Neutrophil (primary cell): Measurements from ENCODE around the gene SLC38A11.

ENCODE experiments used
- H3K27ac ChIP-seq: fragments of 200-600 bp; sonication (generic); 2 replicates; pipeline ENCODE4 v1.5.1; 2016; ENCODE audit warnings: mild to moderate bottlenecking, moderate library complexity
- H3K27me3 ChIP-seq: fragments of 200-600 bp; sonication (generic); 2 replicates; pipeline ENCODE4 v1.6.0; 2016; ENCODE audit warnings: mild to moderate bottlenecking
- H3K36me3 ChIP-seq: fragments of 200-600 bp; sonication (generic); 2 replicates; pipeline ENCODE4 v1.5.1; 2017
- H3K4me1 ChIP-seq, 2 experiments: fragments of 200-600 bp in 1 of 2; sonication (generic) in 1 of 2; 1 replicate in 1 of 2; 2 replicates in 1 of 2; pipeline versions ENCODE4 v1.5.1 to v1.6.1; 2013 to 2016; ENCODE audit warnings: low read depth in 1 of 2, low read length in 1 of 2, mild to moderate bottlenecking in 1 of 2, moderate library complexity in 1 of 2; ENCODE audit not compliant: control insufficient read depth in 1 of 2, insufficient read depth in 1 of 2
- H3K4me3 ChIP-seq, 2 experiments: fragments of 200-600 bp in 1 of 2; sonication (generic) in 1 of 2; 1 replicate in 1 of 2; 2 replicates in 1 of 2; pipeline ENCODE4 v1.5.1; 2013 to 2016; ENCODE audit warnings: low read depth in 1 of 2, low read length in 1 of 2, mild to moderate bottlenecking in 1 of 2, moderate library complexity in 1 of 2
- H3K9me3 ChIP-seq: fragments of 200-600 bp; sonication (generic); 2 replicates; pipeline ENCODE4 v1.5.1; 2016
- TF ChIP-seq, protein P1 (sequence below): fragments of 200-600 bp; sonication (generic); IDR thresholded peaks from 2 replicates; pipeline ENCODE4 v1.5.1; 2016; ENCODE audit warnings: antibody characterized with exemption

Gene SLC38A11

DNA sequence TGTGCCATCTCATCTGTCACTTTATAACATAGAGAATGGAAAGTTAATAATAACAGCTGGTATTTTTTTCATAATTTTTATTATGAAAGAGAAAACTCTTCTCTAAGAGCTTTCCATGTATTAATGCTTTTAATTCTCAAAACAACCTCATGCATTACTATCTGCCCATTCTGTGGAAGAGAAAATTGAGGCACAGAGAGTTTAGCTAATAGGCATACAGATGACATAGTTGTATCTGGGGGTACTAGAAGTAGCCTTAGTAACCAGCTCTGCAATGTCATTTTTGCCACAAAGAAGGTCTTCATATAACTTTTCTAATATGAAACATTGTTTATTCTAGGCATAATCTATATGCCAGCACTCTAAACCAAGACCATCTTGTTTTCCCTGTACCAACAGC is 77.4 kb downstream of the SLC38A11 start:
- H3K9me3 ChIP-seq, result no peaks in the 10 kb centered on the region
- H3K27ac ChIP-seq, result no peak overlapping the region
- no peaks in the 10 kb centered on the region for H3K36me3 ChIP-seq
- no peaks in the 10 kb centered on the region for H3K27me3 ChIP-seq
- H3K4me3 ChIP-seq, result no peak overlapping the region
- TF ChIP-seq, protein P1, sequence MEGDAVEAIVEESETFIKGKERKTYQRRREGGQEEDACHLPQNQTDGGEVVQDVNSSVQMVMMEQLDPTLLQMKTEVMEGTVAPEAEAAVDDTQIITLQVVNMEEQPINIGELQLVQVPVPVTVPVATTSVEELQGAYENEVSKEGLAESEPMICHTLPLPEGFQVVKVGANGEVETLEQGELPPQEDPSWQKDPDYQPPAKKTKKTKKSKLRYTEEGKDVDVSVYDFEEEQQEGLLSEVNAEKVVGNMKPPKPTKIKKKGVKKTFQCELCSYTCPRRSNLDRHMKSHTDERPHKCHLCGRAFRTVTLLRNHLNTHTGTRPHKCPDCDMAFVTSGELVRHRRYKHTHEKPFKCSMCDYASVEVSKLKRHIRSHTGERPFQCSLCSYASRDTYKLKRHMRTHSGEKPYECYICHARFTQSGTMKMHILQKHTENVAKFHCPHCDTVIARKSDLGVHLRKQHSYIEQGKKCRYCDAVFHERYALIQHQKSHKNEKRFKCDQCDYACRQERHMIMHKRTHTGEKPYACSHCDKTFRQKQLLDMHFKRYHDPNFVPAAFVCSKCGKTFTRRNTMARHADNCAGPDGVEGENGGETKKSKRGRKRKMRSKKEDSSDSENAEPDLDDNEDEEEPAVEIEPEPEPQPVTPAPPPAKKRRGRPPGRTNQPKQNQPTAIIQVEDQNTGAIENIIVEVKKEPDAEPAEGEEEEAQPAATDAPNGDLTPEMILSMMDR, result no peak
- H3K4me1 ChIP-seq, result no peaks in the 10 kb centered on the region

DNA sequence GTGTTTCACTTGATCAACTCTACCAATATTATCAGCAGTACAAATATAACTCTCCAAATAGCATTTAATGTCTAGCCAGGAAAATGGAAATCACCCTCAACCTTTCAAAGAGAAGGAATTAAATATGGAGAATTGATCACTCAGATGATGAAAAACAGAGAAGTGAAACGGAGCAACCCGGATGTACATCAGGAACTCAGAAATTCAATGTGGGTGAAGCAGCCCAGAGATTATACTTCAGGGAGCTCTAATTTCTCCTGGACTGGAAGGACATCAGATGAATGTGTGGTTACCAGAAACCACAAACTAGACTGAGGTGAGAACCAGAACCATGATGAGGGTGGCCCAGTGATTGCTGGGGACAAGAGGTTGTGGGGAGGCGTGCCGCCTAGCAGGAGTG is 78.2 kb downstream of the SLC38A11 start:
- Histone ChIP-seq H3K27ac (no peak overlapping the region), H3K4me3 (no peak overlapping the region), H3K4me1 (no peaks in the 10 kb centered on the region), H3K36me3 (no peaks in the 10 kb centered on the region), H3K27me3 (no peaks in the 10 kb centered on the region), H3K9me3 (no peaks in the 10 kb centered on the region)
- TF ChIP-seq, protein P1, result no peak

DNA sequence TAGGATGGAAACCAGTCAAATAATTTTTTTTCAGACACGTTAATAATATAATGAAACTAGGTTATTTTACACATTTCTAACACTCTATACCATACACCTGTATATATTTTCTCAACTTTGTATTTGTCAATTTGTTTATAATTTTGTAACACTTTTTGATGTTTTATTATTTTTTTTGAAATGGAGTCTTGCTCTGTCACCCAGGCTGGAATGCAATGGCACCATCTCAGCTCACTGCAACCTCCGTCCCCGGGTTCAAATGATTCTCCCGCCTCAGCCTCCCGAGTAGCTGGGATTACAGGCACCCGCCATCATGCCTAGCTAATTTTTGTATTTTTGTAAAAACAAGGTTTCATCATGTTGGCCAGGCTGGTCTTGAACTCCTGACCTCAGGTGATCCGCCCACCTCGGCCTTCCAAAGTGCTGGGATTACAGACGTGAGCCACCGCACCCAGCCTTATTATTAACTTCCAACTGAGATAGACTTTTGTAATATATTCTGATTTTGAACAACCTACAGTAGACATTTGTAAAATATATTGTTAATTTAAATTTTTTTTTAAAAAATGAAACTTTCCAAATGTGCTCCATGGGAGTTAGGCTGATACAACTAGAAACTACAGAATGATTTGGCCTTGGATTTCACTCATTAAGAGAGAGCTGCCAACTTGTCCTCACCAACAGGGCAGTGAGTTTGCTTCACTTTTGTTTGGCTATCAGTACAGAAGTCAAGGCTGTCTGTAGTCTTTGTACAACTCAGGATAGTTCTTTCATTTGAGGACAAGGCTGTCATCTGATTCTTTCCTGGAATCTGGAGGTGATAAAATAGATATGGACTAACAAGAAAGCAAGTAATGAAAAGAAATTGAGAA is 79.8 kb downstream of the SLC38A11 start:
- Histone ChIP-seq H3K27ac (no peak overlapping the region), H3K4me1 (no peaks in the 10 kb centered on the region), H3K27me3 (no peaks in the 10 kb centered on the region), H3K9me3 (no peaks in the 10 kb centered on the region), H3K4me3 (no peak overlapping the region), H3K36me3 (no peaks in the 10 kb centered on the region)
- TF ChIP-seq, protein P1, result no peak

DNA sequence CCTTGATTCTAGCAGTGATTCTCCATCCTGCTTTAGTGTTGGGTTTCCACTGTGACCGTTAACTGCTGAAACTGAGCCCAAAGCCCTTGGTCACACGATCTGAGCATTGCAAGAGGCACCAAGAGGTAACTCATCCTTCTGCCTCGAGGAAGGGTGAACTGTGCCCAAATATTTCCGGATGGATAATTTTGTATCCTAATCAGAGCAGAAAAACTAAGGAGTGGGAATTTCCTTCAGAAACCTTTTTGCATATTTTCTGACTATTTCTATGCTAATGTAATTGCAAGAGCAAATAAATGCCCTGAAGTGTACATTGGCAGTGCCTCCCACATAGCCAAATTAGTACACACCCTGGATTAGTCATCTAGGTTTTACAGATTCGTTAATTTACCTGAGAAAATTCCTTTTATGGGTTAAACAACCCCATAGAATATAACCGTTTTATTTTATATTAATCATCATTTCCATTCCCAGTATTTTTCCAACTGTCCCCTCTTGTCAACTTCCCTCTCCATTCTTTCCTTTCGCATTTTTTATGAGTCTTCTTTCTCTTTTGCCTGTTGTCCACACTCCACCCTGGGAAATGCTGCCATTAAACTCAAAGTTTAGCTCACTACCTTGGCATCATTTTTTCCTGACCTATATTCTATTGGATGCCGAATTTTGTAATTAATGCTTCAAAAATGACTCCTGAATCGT is 82.0 kb downstream of the SLC38A11 start:
- Histone ChIP-seq H3K27me3 (no peaks in the 10 kb centered on the region), H3K36me3 (no peaks in the 10 kb centered on the region), H3K4me3 (no peak overlapping the region), H3K4me1 (no peaks in the 10 kb centered on the region), H3K27ac (no peak overlapping the region), H3K9me3 (no peaks in the 10 kb centered on the region)
- TF ChIP-seq, protein P1, result no peak

DNA sequence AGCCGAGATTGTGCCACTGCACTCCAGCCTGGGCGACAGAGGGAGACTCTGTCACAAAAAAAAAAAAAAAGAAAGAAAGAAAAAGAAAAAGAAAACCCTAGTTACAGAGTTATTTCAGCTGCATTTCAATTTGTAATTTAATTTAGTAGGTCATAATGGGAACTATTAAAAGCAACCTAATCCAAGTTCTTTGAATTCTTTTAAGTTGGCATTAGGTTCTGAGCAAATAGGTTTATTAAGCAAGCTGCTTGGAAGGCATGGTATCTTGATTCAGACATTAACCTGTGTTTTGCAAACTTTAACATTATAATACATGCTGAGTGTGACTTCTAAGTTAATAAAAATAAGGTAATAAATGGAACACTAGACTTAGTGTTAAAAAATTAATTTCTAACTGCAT is 83.9 kb downstream of the SLC38A11 start:
- Histone ChIP-seq H3K27me3 (no peaks in the 10 kb centered on the region), H3K27ac (no peak overlapping the region), H3K36me3 (no peaks in the 10 kb centered on the region), H3K9me3 (no peaks in the 10 kb centered on the region), H3K4me3 (no peak overlapping the region), H3K4me1 (no peaks in the 10 kb centered on the region)
- TF ChIP-seq, protein P1, result no peak
